Hepatic stellate cell (primary cell): ENCODE measurements around the gene CARTPT.
A peak's percentile ranks its signal among the peaks of the same experiment; 100 is the strongest.

ENCODE experiments used
- DNase-seq: peaks from one replicate; pipeline ENCODE4 v3.0.0; 2011; ENCODE audit warnings: low spot score

Gene CARTPT

GRCh38 chr5:71737931-71738539, 19.0 kb downstream of the CARTPT start:
- DNase-seq: no peak

DNA sequence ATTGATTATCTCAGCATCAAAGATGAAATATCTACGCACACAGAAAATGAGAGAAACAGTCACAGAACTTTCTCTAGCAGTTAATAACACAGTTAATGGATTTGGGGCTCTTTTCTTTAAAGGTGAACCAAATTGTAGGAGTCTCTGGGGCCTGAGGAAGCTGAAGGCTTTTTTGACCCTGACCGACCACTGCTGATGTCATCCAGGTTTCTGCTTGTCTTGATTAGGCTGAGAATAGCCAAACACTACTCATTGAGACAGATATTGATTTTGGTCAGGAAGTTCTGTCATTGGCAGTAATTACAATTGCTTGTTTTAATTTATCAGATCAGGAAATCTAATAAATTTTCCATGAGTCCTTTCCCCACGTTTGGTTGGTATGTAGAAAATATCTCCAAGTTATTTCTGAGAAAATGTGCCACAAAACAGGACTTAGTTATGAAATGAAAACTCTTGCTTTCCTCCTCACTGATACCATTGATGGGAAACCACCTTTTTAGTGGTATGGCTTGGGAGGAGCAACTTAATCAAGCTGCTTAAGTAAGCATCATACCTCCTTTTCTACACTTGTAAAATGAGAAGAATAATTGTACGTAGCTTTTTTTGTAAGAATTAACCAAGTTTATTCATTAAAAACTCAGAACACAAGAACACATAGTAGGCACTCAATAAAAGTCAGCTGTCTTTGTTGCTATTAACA, 19.7 kb downstream of the CARTPT start:
- no peak for DNase-seq

DNA sequence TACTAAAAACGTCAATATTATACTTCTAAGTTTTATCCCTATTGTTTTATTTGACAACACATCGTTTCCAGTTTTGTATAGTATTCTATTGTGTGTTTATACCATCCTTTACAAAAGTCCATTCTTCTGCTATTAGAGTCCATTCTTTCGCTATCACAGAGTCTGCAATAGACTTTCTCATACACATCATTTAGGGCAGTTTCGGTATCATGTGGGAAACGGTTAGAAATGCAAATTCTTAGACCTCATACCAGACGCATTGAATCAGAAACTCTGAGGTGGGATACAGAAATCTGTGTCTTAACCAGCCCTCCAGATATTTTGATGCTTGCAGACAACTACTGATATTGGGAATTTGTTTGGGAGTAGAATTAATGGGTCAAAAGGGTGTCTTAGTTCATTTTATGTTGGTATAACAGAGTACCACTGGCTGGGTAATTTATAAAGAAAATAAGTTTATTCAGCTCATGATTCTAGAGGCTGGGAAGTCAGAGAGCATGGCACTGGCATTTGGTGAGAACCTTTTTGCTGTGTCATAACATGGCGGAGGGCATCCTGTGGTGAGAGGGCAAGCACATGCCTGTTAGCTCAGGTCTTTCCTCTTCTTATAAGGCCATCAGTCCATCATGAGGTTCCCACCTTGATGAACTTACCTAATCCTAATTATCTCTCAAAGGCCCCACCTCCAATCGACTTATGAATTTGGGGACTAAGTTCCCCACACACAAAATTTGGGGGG, 21.1 kb downstream of the CARTPT start:
- DNase-seq: no peak

DNA sequence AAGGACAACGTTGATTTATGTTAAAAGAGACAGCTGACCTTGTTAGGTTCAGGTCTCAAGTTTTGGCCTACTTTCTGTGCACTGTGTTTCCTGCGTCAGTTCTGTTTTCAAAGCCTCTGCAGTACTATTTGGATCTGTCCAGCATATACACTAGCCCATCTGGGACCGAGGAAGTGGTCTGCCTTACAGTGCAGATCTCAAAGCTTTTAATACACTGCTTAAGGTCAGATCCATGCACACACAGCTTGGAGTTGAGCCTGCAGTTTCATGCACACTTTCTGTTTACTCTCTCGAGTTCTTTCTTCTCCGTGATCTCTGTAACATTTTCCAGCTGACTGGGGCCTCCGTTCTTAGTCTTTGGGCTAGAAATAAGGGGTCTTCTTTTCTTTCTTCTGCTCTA, 24.1 kb downstream of the CARTPT start:
- DNase-seq: no peak

DNA sequence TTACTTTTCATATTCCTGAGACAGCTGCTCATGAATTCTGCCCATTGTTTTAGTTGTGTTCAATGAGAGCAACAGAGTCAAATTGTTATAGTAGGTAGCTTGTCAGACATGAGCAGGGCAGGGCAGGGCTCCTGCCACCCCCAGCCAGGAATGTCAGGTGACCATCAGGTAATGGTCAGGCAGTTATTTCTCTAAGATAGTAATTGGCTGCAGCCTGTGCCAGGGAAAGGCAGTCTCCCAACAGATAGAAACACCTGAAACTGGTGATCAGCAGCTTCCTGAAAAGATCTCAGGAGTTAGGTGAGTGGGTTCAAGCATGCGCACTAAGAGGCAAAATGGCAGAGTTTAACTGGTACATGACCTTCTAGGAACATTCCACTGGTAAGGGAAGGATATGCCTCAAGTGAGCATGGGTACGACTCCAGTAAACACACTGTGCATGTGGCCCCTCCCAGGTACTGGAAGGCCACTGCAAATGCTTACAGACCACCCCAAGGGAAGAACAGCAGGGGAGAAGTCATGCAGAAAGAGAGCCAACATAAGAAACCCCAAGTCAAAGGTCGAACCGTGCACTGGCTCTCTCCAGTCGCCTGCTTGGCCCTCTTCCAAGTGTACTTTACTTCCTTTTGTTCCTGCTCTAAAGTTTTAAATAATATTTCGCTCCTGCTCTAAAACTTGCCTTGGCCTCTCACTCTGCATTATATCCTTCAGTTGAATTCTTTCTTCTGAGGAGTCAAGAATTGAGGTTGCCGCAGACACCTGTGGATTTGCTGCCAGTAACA, 25.1 kb downstream of the CARTPT start:
- no peak for DNase-seq

DNA sequence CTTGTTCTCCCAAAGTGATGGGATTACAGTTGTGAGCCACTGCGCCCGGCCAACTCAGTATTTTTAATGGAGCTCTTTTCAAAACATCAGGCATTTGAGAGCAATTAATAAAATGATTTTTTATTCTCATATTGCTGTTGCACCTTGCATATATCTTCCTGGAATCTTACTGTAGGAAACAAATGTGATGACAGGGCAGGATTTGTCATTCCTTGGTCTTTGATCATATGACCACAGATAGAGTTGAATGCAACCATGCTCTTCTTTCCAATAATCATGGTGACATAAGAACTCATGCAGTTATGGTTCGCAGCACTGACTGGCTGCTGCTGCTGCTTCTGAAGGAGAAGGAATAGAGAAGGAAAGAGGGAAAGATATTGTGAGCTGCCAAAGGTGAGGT, 28.1 kb downstream of the CARTPT start:
- no peak for DNase-seq

DNA sequence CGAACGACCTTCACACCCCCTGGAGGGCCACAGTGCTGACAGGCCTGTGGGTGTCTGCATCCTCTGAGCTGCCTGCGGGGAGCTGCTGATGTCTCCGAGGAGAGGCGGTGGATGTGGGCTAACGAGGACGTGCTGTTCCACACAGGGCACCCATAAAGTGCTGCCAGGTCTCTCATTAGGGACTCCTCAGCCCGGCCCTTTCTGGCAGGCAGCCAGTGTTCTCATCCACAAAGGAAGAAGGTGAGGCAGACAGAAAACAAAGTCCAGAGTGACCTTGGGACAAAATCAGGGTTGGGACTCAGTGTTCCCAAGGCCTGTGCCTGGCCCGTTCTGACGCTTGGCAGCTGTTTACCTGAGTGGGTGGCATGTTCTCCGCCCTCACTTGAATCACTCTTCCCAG, 29.3 kb downstream of the CARTPT start:
- no peak for DNase-seq

DNA sequence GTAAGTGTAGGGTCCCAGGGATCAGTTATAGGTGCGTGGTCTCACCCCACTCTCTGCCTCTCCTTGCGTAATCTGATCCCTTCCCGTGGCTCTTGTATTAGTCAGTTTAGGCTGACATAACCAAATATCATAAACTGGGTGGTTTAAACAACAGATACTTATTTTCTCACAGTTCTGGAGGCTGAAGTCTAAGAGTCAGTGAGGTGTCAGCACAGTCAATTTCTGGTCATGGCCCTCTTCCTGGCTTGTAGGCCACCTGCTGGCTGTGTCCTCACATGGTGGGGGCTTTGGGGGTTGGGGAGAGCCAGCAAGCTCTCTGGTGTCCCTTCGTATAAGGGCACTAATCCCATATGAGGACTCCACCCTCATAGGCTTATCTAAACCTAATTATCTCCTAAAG, 32.3 kb downstream of the CARTPT start:
- no peak for DNase-seq

DNA sequence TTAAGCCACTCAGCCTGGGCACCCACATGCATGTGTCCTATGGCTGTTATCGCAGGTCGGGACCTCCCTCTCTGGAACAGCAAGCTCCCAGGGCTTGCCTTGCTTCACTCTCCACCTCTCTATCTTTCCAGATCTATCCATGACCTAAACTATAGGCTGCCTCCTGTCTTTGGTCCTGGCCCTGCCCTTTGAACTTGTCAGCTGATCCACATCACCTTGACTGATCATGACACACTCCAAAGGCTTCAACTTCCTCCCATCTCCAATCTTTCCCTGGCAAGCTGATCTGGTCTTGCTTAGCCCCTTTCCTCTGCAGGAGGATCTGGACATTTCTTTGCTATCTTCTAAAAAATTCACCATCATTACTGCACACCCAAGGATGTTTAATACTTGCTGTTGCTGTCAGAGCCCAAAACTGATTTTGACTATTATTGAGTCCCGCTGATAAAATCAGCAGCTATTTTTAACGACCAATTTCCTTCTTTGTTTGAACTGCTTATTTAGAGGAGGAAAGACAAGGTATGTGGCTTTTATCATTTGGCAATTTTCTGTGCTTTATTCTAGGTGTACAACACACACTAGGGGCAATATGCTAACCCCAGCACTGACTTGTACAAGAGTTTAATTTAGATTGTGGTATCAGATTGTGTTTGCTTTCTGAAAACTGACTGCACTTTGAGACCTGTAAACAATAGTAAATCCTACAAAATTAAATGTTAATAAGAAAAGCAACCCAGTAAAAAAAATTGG, 33.5 kb downstream of the CARTPT start:
- no peak for DNase-seq

DNA sequence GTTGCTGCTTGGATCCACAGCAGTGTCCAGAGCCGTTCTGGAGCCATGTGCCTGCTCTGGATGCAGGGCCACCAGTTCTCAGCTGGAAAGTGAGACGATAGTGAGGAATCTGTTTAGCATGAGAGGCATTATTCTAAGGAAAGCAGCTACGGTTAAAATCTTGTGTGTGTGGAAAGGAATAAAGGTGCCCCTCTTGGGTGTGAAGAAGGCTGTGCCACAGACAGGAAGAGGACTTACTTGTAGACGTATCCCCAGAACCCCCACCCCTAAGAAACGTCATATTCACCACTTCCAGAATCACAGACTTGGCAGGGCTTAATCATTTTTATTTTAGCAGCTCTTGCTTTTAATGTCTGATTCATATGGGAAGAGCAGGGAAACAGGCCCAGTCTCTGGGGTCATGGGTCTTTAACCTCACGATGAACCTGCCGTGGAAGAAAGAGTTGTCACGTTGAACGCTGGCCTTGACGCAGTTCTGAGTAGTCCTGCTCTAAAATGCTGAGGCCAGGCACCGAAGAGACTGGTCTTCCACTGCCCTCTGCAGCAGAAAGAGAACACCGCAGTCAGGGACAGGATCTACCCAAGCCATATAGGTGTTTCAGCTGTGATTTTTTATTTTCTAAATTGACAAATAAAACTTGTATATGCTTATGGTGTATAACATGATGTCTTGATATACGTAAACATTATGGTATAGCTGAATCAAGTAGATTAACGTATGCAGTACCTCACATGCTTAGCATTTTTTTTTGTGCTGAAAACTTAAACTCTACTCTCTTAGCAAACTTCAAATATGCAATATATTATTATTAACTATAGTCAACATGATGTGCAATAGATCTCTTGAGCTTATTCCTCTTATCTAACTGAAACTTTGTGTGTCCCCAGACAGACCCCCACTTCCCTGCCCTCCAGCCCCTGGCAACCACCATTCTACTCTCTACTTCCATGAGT, 38.8 kb downstream of the CARTPT start:
- peak; percentile 17 for DNase-seq

GRCh38 chr5:71762826-71763225, 43.8 kb downstream of the CARTPT start:
- DNase-seq: no peak

GRCh38 chr5:71767661-71768060, 48.6 kb downstream of the CARTPT start:
- DNase-seq: no peak

GRCh38 chr5:71769287-71769686, 50.2 kb downstream of the CARTPT start:
- DNase-seq: no peak

GRCh38 chr5:71770381-71770780, 51.3 kb downstream of the CARTPT start:
- DNase-seq: no peak
